HG03095 (cell line): Measurements from ENCODE around the gene DIPK1A.
"Not testable (repeated sequence)": the region's sequence is repeated elsewhere in the genome, so short reads cannot be mapped to it uniquely, and the experiment has no call there.

ENCODE experiments used
- ATAC-seq: cut with Tn5 transposase; IDR thresholded peaks from one replicate; pipeline ENCODE4 v1.9.1; 2021; ENCODE audit warnings: moderate library complexity; ENCODE audit not compliant: unreplicated experiment

DIPK1A gene

GRCh38 chr1:92980732-92981647 lies 19.7 kb upstream of the DIPK1A start:
- ATAC-seq: peak; percentile 45

GRCh38 chr1:92975551-92976232 lies 14.4 kb upstream of the DIPK1A start:
- ATAC-seq: peak; percentile 64

- not testable (repeated sequence) for ATAC-seq
Observed at GRCh38 chr1:92974112-92974511, 12.8 kb upstream of the DIPK1A start.

- no peak for ATAC-seq
Observed at GRCh38 chr1:92973203-92973897, 12.1 kb upstream of the DIPK1A start.

GRCh38 chr1:92972409-92973129 lies 11.3 kb upstream of the DIPK1A start:
- ATAC-seq: no peak

GRCh38 chr1:92971932-92972331 lies 10.7 kb upstream of the DIPK1A start:
- ATAC-seq: not testable (repeated sequence)

GRCh38 chr1:92970990-92971689 lies 9.9 kb upstream of the DIPK1A start:
- ATAC-seq: no peak

GRCh38 chr1:92969517-92969916 lies 8.3 kb upstream of the DIPK1A start:
- no peak for ATAC-seq

GRCh38 chr1:92968138-92969032 lies 7.1 kb upstream of the DIPK1A start:
- peak; percentile 55 for ATAC-seq

GRCh38 chr1:92964998-92965397 lies 3.7 kb upstream of the DIPK1A start:
- ATAC-seq: no peak

- no peak for ATAC-seq
Observed at GRCh38 chr1:92964316-92964715, 3.1 kb upstream of the DIPK1A start.

- ATAC-seq: peak; percentile 64
Observed at GRCh38 chr1:92961896-92962752, 862 bp upstream of the DIPK1A start.

GRCh38 chr1:92960395-92961130 lies 699 bp downstream of the DIPK1A start:
- ATAC-seq: peak; percentile 31

- ATAC-seq: no peak
Observed at GRCh38 chr1:92958203-92958970, 2.9 kb downstream of the DIPK1A start.

GRCh38 chr1:92957030-92957734 lies 4.1 kb downstream of the DIPK1A start:
- ATAC-seq: no peak
